ENCODE results near the gene IL1RAPL1.

- TF ChIP-seq EZH2 (IDR thresholded peaks at IDR 0.05; ENCODE audit: borderline replicate concordance, low read depth, low read length, severe bottlenecking) (no peak), CTCF (IDR thresholded peaks at IDR 0.05; ENCODE audit: extremely low read depth in 1 of 2, insufficient read depth in 1 of 2, low read depth in 1 of 2, low read length in 2 of 2) (no peak), POLR2A (IDR thresholded peaks at IDR 0.05; ENCODE audit: low read depth, low read length) (no peak), MAX (IDR thresholded peaks at IDR 0.05; ENCODE audit: insufficient read depth, insufficient read length) (no peak), JUN (IDR thresholded peaks at IDR 0.05; ENCODE audit: borderline replicate concordance, insufficient read depth, insufficient read length, low read depth) (no peak), POLR2AphosphoS5 (IDR thresholded peaks at IDR 0.05; ENCODE audit: insufficient read depth, low read depth, low read length) (no peak), GATA2 (IDR thresholded peaks at IDR 0.05; ENCODE audit: insufficient read depth, insufficient read length, low read depth, low read length) (no peak), FOS (IDR thresholded peaks at IDR 0.05; ENCODE audit: borderline replicate concordance, insufficient read depth, low read length) (no peak)
These were observed 1339.4 kb downstream of the IL1RAPL1 start for GRCh38 chrX:29926659-29927058.

All from endothelial cell of umbilical vein (primary cell).